Mucosa of descending colon (tissue), 3 donors: ENCODE data around the gene LTB4R2. TPM values are rescaled to one million over a fixed set of nuclear protein-coding genes. Genes with fewer than 3 reads are reported as not detected.

Experiments used
- ATAC-seq: fragments of 200-7000 bp; cut with Tn5 transposase; one replicate; pipeline ENCODE4 v1.9.1; 2020; ENCODE audit warnings: mild to moderate bottlenecking, moderate library complexity
- DNase-seq, 3 donors: peaks; one replicate each; pipeline ENCODE4 v3.0.0-alpha.2; 2020
- H3K36me3 ChIP-seq: fragments of 200-600 bp; one replicate; pipeline ENCODE4 v1.8.0; 2021; ENCODE audit warnings: low read depth, mild to moderate bottlenecking
- H3K4me1 ChIP-seq: fragments of 200-600 bp; one replicate; pipeline ENCODE4 v1.8.0; 2021; ENCODE audit warnings: low read depth, mild to moderate bottlenecking
- H3K4me3 ChIP-seq: fragments of 200-600 bp; one replicate; pipeline ENCODE4 v1.8.0; 2021; ENCODE audit warnings: mild to moderate bottlenecking
- H3K9me3 ChIP-seq: fragments of 200-600 bp; one replicate; pipeline ENCODE4 v1.8.0; 2021; ENCODE audit warnings: mild to moderate bottlenecking
- intact Hi-C, 2 donors: fragments of 100-400 bp; cut with DNase I in 1 of 2; cut with micrococcal nuclease in 1 of 2; formaldehyde crosslinking; loops; one replicate each; pipeline versions ENCODE4 v1.11.0 to v1.11.1; 2022; cut with DNase I, micrococcal nuclease
- total RNA-seq, 3 donors: library from RNA; stranded (reverse); fragmentation: NEBNext Ultra II Directional in 2 of 3; extraction: Animal tissue kit (Norgen Biotek cat#: 25700) in 2 of 3; gene quantifications; one replicate each; pipeline versions ENCODE4 v1.2.1 to v1.2.4, GENCODE V29; 2021 to 2023
- TF ChIP-seq, protein P1 (sequence below): fragments of 200-600 bp; IDR thresholded peaks from one replicate; pipeline ENCODE4 v1.8.0; 2022; ENCODE audit warnings: antibody characterized with exemption, mild to moderate bottlenecking
- donor health status: DM: no; HTN: no; CAD: no; lungs with moderate emphysema.
- donor health status: DM: no; HTN: no; CAD: no.
- donor health status: DM: no; HTN: yes; CAD: no.

LTB4R2 gene
- total RNA-seq, 3 donors from 2014 or later, result 3.7 to 6.3 (median 5.0) TPM

DNA sequence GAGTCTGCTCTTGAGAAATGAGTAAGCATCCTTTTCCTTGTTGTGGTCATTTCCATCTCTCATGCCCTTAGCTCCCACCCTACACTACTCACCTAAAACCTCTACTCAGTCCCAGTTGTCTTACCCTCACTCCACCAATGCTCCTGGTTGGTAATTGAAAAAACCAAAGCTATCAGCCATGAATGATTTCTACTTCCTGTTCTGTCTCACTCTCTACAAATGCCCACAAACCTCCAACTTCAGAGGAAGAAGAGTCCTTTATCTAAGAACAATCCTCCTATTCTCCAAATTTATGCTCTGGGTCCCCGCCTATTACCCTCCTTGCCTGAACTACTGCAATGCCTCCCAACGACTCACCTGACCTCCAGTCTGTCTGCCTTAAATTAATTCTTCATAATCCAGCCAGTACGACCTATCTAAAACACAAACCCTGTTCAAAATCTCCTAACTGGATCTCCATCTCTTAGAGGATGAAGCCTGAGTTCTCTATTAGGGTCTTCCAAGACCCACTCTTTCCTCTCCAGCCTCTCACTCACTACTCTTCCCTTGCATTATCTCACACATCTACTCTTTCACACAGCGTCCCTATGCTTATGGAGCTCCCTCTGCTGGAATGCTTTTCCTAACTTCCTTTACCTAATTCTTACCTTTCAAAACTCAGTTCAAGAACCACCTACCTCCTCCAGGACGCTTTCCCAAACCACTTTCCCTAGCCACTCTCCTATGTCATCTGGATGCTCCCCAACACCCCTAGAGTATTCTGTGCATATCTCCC lies 12.6 kb upstream of the LTB4R2 start:
- intact Hi-C loops, result loop anchor here in 1 of 2 donors (5.0 kb wide), 1 partner anchor 55 kb away; the partner anchor contains the start of gene TINF2
- no peak overlapping the region for H3K4me3 ChIP-seq

DNA sequence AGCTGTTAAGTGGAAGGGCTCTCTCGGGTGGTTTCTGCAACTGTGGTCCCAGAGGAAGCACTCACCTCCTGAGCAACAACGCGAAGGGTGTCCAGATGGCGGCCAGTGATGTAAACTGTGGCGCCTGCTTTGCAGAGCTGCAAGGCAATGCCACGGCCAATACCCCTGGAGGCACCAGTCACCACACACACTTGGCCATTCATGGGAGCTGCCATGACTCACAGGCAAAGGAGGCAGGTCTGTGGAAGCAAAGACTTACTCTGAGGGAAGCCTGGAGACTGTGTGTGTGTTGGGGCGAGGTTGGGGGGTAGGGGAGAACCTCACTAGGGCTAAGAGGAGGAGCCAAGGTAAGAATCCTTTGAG lies 11.1 kb upstream of the LTB4R2 start:
- peak in 1 of 3 donors; percentile 45 for DNase-seq

More for the DNA sequence above, 12.6 kb upstream of the LTB4R2 start:
- DNase-seq, result peak in 1 of 3 donors; percentile 61
- TF ChIP-seq, protein P1, sequence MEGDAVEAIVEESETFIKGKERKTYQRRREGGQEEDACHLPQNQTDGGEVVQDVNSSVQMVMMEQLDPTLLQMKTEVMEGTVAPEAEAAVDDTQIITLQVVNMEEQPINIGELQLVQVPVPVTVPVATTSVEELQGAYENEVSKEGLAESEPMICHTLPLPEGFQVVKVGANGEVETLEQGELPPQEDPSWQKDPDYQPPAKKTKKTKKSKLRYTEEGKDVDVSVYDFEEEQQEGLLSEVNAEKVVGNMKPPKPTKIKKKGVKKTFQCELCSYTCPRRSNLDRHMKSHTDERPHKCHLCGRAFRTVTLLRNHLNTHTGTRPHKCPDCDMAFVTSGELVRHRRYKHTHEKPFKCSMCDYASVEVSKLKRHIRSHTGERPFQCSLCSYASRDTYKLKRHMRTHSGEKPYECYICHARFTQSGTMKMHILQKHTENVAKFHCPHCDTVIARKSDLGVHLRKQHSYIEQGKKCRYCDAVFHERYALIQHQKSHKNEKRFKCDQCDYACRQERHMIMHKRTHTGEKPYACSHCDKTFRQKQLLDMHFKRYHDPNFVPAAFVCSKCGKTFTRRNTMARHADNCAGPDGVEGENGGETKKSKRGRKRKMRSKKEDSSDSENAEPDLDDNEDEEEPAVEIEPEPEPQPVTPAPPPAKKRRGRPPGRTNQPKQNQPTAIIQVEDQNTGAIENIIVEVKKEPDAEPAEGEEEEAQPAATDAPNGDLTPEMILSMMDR, result no peak
- Histone ChIP-seq H3K4me1 (peaks cover 26% of the 10 kb centered on the region), H3K36me3 (peaks cover 4% of the 10 kb centered on the region), H3K9me3 (no peaks in the 10 kb centered on the region)
- peak; percentile 24 for ATAC-seq

DNA sequence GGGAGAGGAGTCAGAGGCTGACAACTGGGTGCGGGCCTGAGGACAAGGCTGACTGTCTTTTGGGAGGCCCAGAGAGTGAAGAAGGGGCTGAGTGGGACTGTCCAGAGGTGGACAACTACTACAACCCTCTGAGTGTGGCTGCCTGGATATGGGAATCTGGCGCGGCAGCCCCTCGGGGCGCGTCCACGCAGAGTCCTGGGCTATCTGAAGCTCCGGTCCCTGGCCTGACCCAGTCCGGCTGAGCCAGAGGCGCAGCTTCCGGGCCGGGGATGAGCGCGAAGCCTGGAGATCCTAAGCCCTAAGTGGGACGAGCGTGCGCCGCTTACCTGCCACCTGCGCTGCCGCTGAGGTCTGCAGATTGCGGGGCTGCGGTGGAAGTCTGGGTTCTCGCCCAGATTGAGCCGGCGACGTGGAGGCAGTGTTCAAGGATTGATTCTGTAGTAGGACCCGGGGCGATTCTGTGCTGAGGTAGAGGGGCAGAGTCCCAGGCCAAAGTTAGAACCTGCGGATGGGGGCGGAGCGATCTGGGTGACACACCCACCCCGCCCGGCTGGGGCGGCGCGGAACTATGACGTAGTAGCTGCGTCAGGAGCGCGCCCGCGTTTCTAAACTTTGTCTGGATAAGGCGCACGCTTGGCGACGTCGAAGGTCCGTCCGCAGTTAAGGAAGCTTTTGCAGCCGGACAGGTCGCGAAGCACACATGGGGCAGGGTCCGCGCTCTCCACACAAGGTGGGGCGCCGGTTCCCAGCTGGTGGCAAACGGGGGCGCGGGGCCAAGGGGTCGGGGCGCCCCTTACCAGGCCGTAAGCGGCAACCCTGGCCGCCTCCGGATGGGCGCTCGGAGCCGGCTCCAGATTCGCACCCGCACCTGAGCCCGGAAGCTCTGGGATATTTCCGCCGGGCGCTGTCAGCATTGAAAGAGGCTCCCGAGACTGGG lies 10.4 kb upstream of the LTB4R2 start, which contains the start of the genes DHRS1 and NOP9:
Gene DHRS1 (minus strand): TSS at position 526 of the 937 bp plus-strand sequence. CDS start 674 bp downstream, outside the sequence.
Gene NOP9 (plus strand): TSS at position 596 of the 937 bp plus-strand sequence. CDS start 105 bp downstream, at position 701.
- intact Hi-C loops, result loop anchor here in 1 of 2 donors (5.0 kb wide), 1 partner anchor 57 kb away; the partner anchor contains the start of gene TINF2
- H3K36me3 ChIP-seq, result peaks cover 12% of the 10 kb centered on the region
- TF ChIP-seq, protein P1, result no peak
- H3K9me3 ChIP-seq, result no peaks in the 10 kb centered on the region
- peak within 1 kb of the TSS; percentile 61 for H3K4me3 ChIP-seq
- peaks cover 26% of the 10 kb centered on the region for H3K4me1 ChIP-seq
- DNase-seq (peak; percentile 94 to 97 (median 96)), ATAC-seq (peak; percentile 96)

More for the DNA sequence above, 11.1 kb upstream of the LTB4R2 start:
- H3K4me3 ChIP-seq, result peak overlapping the region; percentile 61
- intact Hi-C loops, result loop anchor here in 1 of 2 donors (5.0 kb wide), 1 partner anchor 57 kb away; the partner anchor contains the start of gene TINF2
- peaks cover 7% of the 10 kb centered on the region for H3K36me3 ChIP-seq
- peak; percentile 39 for ATAC-seq
- TF ChIP-seq, protein P1, result no peak
- H3K9me3 ChIP-seq, result no peaks in the 10 kb centered on the region
- peaks cover 26% of the 10 kb centered on the region for H3K4me1 ChIP-seq

DNA sequence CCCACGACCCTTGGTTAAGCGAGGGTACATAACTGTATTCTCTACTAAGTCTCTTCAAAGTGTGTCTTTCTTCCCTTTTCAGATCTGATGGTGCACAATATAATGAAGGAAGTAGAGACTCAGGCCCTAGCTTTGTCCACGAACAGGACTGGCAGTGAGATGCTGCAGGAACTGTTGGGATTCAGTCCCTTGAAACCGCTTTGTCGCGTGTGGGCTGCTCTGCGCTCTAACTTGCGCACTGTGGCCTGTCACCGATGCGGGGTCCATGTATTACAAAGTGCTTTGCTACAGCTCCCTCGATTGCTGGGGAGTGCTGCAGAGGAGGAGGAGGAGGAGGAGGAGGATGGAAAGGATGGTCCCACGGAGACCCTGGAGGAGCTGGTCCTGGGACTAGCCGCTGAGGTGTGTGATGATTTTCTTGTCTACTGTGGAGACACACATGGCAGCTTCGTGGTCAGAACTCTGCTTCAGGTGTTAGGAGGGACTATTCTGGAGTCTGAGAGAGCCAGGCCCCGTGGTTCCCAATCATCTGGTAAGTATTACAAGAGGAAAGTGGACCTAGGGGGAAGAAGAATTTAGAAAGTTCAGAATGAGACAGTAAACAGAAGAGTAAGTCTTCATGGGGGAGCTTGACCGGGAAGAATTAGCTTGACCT lies 9.5 kb upstream of the LTB4R2 start:
- Histone ChIP-seq H3K4me3 (peak overlapping the region; percentile 61), H3K36me3 (peaks cover 12% of the 10 kb centered on the region), H3K4me1 (peaks cover 26% of the 10 kb centered on the region), H3K9me3 (no peaks in the 10 kb centered on the region)
- intact Hi-C loops, result no loop called here
- no peak for DNase-seq
- ATAC-seq, result no peak
- TF ChIP-seq, protein P1, result no peak

DNA sequence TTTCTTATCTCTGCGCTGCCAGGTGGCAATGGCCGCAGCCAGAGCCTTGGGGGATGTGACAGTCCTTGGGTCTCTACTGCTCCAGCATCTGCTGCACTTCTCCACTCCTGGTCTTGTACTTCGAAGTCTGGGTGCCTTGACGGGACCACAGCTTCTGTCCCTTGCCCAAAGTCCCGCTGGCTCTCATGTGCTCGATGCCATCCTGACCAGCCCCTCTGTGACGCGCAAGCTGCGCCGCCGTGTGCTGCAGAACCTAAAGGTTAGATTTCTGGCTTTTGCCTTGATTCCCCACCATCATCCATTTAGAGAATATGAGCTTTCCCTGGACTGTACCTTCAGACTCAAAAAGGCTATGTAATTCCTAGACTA lies 5.9 kb upstream of the LTB4R2 start:
- Histone ChIP-seq H3K36me3 (peaks cover 8% of the 10 kb centered on the region), H3K4me3 (no peak overlapping the region), H3K4me1 (peaks cover 26% of the 10 kb centered on the region), H3K9me3 (no peaks in the 10 kb centered on the region)
- no peak for ATAC-seq
- DNase-seq, result no peak
- TF ChIP-seq, protein P1, result no peak
- intact Hi-C loops, result no loop called here
